ENCODE measurements around the gene PAPOLA.

DNA sequence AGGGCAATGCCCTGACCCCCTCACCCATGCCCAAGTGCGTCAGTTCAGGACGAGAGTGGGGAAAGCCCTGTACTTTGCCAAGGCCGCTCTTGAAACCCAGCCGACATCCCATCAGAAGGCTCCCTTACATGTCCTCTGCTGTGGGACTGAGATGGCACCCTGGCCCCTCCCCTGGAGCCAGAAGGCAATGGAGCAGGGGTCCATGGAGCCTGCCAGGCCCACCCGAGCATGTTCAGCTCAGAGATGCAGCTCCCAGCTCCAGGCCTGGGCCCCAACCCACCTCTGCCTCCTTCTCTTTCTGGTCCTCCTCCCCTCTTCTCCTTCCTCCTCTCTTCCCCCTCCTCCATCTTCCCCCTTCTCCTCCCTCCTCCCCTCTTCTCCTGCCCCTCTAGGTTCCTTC, 95.5 kb downstream of the PAPOLA start:
- TF ChIP-seq CTCF (conservative IDR thresholded peaks at IDR 0.05 in 1 of 2, IDR thresholded peaks at IDR 0.05 in 1 of 2; ENCODE audit: extremely low read depth in 1 of 2, insufficient read depth in 1 of 2, low read depth in 1 of 2, low read length in 2 of 2) (no peak), EZH2 (IDR thresholded peaks at IDR 0.05; ENCODE audit: borderline replicate concordance, low read length) (no peak)

All from mammary epithelial cell (primary cell).